Trophoblast cell (in vitro differentiated cells and primary cell): Measurements from ENCODE around the gene TMEM150A.

Experiments used
- DNase-seq, 2 donors: peaks; one replicate each; pipeline ENCODE4 v3.0.0-alpha.2; 2016
- H2AFZ ChIP-seq: 2 replicates; pipeline ENCODE4 v1.6.1; 2013; ENCODE audit warnings: low read length, moderate library complexity, mild to moderate bottlenecking; ENCODE audit not compliant: insufficient read depth, poor library complexity
- H2AK5ac ChIP-seq: 2 replicates; pipeline ENCODE4 v1.6.1; 2013; ENCODE audit warnings: mild to moderate bottlenecking, low read length
- H2BK120ac ChIP-seq: 2 replicates; pipeline ENCODE4 v1.6.1; 2013; ENCODE audit warnings: low read length, mild to moderate bottlenecking, moderate library complexity; ENCODE audit not compliant: insufficient read depth, poor library complexity
- H2BK12ac ChIP-seq: 2 replicates; pipeline ENCODE4 v1.6.1; 2013; ENCODE audit warnings: mild to moderate bottlenecking, low read length, moderate library complexity
- H2BK5ac ChIP-seq: 2 replicates; pipeline ENCODE4 v1.6.1; 2013; ENCODE audit warnings: low read length, low read depth, moderate library complexity, mild to moderate bottlenecking; ENCODE audit not compliant: poor library complexity
- H3K14ac ChIP-seq: 2 replicates; pipeline ENCODE4 v1.6.1; 2013; ENCODE audit warnings: mild to moderate bottlenecking, low read length
- H3K18ac ChIP-seq: 2 replicates; pipeline ENCODE4 v1.6.1; 2013; ENCODE audit warnings: mild to moderate bottlenecking, low read length
- H3K23ac ChIP-seq: 2 replicates; pipeline ENCODE4 v1.6.1; 2013; ENCODE audit warnings: low read length
- H3K27ac ChIP-seq: 2 replicates; pipeline ENCODE4 v1.5.1; 2013; ENCODE audit warnings: low read depth, mild to moderate bottlenecking, inconsistent platforms, low read length, moderate library complexity
- H3K27me3 ChIP-seq: 2 replicates; pipeline ENCODE4 v1.6.1; 2013; ENCODE audit warnings: inconsistent platforms, mild to moderate bottlenecking, low read length, moderate library complexity; ENCODE audit not compliant: insufficient read depth
- H3K36me3 ChIP-seq, 2 experiments: 1 replicate in 1 of 2; 2 replicates in 1 of 2; pipeline ENCODE4 v1.6.1; 2013; ENCODE audit warnings: low read length in 2 of 2, mild to moderate bottlenecking in 2 of 2, moderate library complexity in 1 of 2; ENCODE audit not compliant: insufficient read depth in 2 of 2, control insufficient read depth in 1 of 2
- H3K4ac ChIP-seq: 2 replicates; pipeline ENCODE4 v1.6.1; 2013; ENCODE audit warnings: low read depth, mild to moderate bottlenecking, low read length, moderate library complexity
- H3K4me1 ChIP-seq, 2 experiments: 1 replicate in 1 of 2; 2 replicates in 1 of 2; pipeline ENCODE4 v1.6.1; 2013; ENCODE audit warnings: low read length in 2 of 2, mild to moderate bottlenecking in 2 of 2, moderate library complexity in 1 of 2; ENCODE audit not compliant: insufficient read depth in 2 of 2, control insufficient read depth in 1 of 2
- H3K4me2 ChIP-seq: 2 replicates; pipeline ENCODE4 v1.6.1; 2013; ENCODE audit warnings: inconsistent platforms, mild to moderate bottlenecking, low read length, moderate library complexity
- H3K4me3 ChIP-seq: 2 replicates; pipeline ENCODE4 v1.5.1; 2013; ENCODE audit warnings: mild to moderate bottlenecking, low read depth, low read length, inconsistent platforms
- H3K79me1 ChIP-seq: one replicate; pipeline ENCODE4 v1.6.1; 2013; ENCODE audit warnings: low read length
- H3K79me2 ChIP-seq: 2 replicates; pipeline ENCODE4 v1.6.1; 2013; ENCODE audit warnings: low read length, mild to moderate bottlenecking; ENCODE audit not compliant: control insufficient read depth, insufficient read depth, poor library complexity
- H3K9ac ChIP-seq: 2 replicates; pipeline ENCODE4 v1.6.1; 2013; ENCODE audit warnings: mild to moderate bottlenecking, low read length
- H3K9me3 ChIP-seq: 2 replicates; pipeline ENCODE4 v1.6.1; 2013; ENCODE audit warnings: low read depth, mild to moderate bottlenecking, control low read depth, inconsistent platforms, low read length; ENCODE audit not compliant: insufficient read depth
- H4K12ac ChIP-seq: 2 replicates; pipeline ENCODE4 v1.6.1; 2013; ENCODE audit warnings: low read depth, mild to moderate bottlenecking, low read length, moderate library complexity
- H4K8ac ChIP-seq: 2 replicates; pipeline ENCODE4 v1.6.1; 2013; ENCODE audit warnings: low read depth, mild to moderate bottlenecking, low read length, moderate library complexity
- H4K91ac ChIP-seq: one replicate; pipeline ENCODE4 v1.6.1; 2013; ENCODE audit warnings: low read depth, mild to moderate bottlenecking, low read length, moderate library complexity
- WGBS: extraction: QIAGEN DNeasy Blood & Tissue Kit; methylation state at CpG from one replicate; pipeline ENCODE4 v1.1.7; 2013; ENCODE audit warnings: missing lambda C conversion rate; ENCODE audit not compliant: insufficient read length, insufficient coverage; ENCODE audit errors: extremely low coverage; 5-methylcytosine and 5-hydroxymethylcytosine counted together

TMEM150A gene

DNA sequence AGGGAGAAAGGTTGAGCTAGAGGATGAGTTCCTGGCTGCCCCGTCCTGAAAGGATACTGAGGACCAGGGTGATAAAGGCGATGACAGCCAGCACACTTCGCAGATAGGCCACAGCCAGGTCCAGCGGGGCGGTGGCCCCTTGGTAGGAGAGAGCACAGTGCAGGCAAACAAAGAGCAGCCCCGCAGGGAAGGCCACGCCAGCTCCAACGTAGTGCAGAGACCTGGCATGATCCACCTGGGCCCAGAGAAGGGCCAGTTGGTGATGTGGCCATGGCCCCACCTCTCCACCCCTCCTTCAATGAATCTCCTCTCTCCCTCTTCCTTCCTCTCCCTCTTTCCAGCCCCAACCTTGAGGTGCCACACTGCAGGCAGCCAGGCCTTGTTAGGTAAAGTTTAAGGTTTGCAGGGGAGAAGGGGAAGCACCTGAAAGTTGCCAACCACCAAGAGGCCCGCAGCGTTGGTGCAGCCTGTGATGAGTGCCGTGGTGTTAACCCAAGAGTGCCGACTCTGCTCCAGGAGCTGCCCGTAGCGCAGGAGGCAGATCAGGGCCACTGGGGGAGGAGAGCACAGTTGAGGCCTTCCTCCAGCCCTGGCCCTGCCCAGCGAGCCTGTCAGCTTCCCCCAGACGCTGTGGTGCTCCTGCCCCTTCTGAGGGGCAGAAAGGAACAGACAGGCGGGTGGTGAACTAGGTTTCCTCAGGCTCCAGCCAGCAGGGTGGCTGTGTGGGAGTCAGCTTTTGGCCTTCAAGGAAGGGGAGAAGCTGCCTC is 2.8 kb downstream of the TMEM150A start:
- no peak overlapping the region for H2AFZ ChIP-seq
- H3K36me3 ChIP-seq, result peaks cover 28 to 32% of the 10 kb centered on the region in 2 experiments
- H3K14ac ChIP-seq, result no peak overlapping the region
- H3K18ac ChIP-seq, result no peak overlapping the region
- no peak overlapping the region for H3K23ac ChIP-seq
- peaks cover 11% of the 10 kb centered on the region for H3K79me2 ChIP-seq
- H3K4me3 ChIP-seq, result no peak overlapping the region
- no peak overlapping the region for H3K27ac ChIP-seq
- H3K4ac ChIP-seq, result no peak overlapping the region
- H3K79me1 ChIP-seq, result peaks cover 15% of the 10 kb centered on the region
- H2AK5ac ChIP-seq, result no peak overlapping the region
- H2BK120ac ChIP-seq, result no peak overlapping the region
- no peak overlapping the region for H2BK5ac ChIP-seq
- H4K8ac ChIP-seq, result no peak overlapping the region
- no peak overlapping the region for H3K9ac ChIP-seq
- no CpG with 5 or more reads among the region's 17 CpGs for WGBS
- no peak overlapping the region for H4K12ac ChIP-seq
- no peak overlapping the region for H2BK12ac ChIP-seq
- DNase-seq, result no peak
- H4K91ac ChIP-seq, result no peak overlapping the region
- H3K27me3 ChIP-seq, result no peaks in the 10 kb centered on the region
- H3K4me1 ChIP-seq, result peaks cover 7 to 25% of the 10 kb centered on the region in 2 experiments
- peaks cover 3% of the 10 kb centered on the region for H3K9me3 ChIP-seq
- no peak overlapping the region for H3K4me2 ChIP-seq

DNA sequence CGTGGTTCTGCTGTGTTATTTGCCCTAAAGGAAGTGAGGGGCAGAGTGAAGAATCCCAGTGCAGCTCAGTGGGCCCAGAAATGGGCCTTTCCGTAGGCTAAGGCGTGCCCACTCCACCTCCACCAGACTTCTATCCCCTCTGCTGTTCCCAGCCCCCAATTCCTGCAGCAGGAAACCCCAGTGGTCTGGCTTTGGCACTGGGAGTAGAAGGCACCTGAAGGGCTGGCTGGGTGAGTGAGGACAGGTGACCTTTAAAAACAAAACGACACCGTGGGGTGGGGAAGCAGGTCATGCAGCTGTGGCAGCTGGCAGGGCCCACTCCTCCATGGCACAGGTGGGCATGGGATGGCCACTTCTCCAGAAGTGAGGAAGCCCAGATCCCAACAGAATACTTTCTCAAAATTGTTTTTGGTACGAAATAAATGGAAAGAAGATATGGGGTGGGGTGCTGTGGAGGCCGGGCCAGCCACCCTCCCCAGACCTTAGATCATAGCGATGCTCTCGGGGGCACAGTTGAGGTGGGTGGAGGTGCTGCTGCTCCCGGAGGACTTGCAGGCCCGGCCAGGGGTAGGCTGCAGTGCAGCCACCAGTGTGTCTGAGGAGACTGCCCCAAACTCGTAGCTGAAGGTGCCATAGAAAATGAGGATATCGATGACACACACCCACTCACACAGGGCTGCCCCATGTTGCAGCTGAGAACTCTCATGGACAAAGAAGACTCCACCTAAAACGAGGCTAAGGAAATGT is 3.7 kb downstream of the TMEM150A start:
- Histone ChIP-seq H3K4me3 (no peak overlapping the region), H3K18ac (no peak overlapping the region), H3K14ac (no peak overlapping the region), H3K23ac (no peak overlapping the region), H3K79me2 (peaks cover 11% of the 10 kb centered on the region), H3K9ac (no peak overlapping the region), H3K27ac (no peak overlapping the region), H2AFZ (no peak overlapping the region), H3K4me2 (no peak overlapping the region), H3K4ac (no peak overlapping the region), H2BK12ac (no peak overlapping the region), H3K36me3 (peaks cover 28 to 32% of the 10 kb centered on the region in 2 experiments), H3K79me1 (peaks cover 15% of the 10 kb centered on the region), H4K12ac (no peak overlapping the region), H3K27me3 (no peaks in the 10 kb centered on the region), H2AK5ac (no peak overlapping the region), H4K91ac (no peak overlapping the region), H3K9me3 (peaks cover 3% of the 10 kb centered on the region), H2BK120ac (no peak overlapping the region), H4K8ac (no peak overlapping the region), H3K4me1 (peaks cover 7 to 20% of the 10 kb centered on the region in 2 experiments), H2BK5ac (no peak overlapping the region)
- no CpG with 5 or more reads among the region's 14 CpGs for WGBS
- DNase-seq, result no peak

DNA sequence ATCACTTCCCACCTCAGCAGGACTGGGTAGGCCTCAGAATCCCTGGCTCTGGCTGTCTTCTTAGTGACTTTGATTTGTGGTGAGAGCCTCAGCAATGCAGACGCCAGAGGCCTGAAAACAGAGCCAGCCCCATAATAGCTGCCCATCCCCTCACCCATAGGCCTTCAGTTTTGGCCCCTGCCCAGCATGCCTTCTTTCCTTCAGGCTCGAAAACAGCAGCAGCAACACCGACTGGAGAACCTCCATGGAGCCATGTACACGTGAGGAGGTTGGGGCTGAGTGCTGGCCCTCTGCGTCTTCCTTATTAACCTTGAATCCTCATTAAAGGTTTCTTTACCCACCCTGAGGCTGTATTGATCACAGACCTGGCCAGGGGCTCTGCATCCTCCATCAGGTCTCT is 5.3 kb downstream of the TMEM150A start:
- Histone ChIP-seq H2BK120ac (no peak overlapping the region), H2AFZ (no peak overlapping the region), H3K18ac (no peak overlapping the region), H3K9me3 (peaks cover 2% of the 10 kb centered on the region), H3K4me2 (no peak overlapping the region), H3K14ac (no peak overlapping the region), H3K23ac (no peak overlapping the region), H3K4ac (peak overlapping the region; percentile 15), H3K79me1 (peaks cover 11% of the 10 kb centered on the region), H3K4me3 (no peak overlapping the region), H2BK12ac (no peak overlapping the region), H4K91ac (no peak overlapping the region), H3K27ac (no peak overlapping the region), H3K4me1 (peaks cover 7 to 19% of the 10 kb centered on the region in 2 experiments), H3K79me2 (peaks cover 8% of the 10 kb centered on the region), H3K36me3 (peaks cover 28 to 32% of the 10 kb centered on the region in 2 experiments), H4K12ac (no peak overlapping the region), H2AK5ac (no peak overlapping the region), H2BK5ac (no peak overlapping the region), H3K9ac (no peak overlapping the region), H4K8ac (no peak overlapping the region), H3K27me3 (no peaks in the 10 kb centered on the region)
- no CpG with 5 or more reads among the region's 5 CpGs for WGBS
- DNase-seq, result no peak

DNA sequence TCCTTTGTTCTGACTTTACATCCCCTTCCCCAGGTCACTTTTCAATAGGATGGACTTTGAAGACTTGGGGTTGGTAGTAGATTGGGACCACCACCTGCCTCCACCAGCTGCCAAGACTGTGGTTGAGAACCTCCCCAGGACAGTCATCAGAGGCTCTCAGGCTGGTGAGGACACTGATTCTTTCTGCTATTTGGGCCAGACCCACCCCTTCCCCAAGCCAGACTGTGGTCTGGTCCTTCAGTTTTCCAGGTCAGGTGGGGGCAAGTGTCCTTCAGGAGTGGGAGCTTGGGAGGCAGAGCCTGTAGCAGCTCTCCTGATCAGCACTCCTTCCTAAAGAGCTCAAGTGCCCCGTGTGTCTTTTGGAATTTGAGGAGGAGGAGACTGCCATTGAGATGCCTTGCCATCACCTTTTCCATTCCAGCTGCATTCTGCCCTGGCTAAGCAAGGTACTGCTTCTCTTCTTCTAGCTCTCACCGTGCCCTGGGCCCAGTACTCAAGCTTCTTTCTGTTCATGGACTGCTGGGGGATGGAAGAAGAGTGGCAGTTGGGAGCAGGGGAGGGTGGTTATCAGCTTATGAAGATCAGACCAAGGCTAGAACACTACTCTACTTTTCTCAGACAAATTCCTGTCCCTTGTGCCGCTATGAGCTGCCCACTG is 5.9 kb downstream of the TMEM150A start:
- Histone ChIP-seq H3K23ac (no peak overlapping the region), H4K8ac (no peak overlapping the region), H4K91ac (no peak overlapping the region), H3K9me3 (peaks cover 2% of the 10 kb centered on the region), H3K79me1 (peaks cover 7% of the 10 kb centered on the region), H2AK5ac (no peak overlapping the region), H2AFZ (no peak overlapping the region), H4K12ac (no peak overlapping the region), H3K4me2 (peak overlapping the region; percentile 81), H3K18ac (no peak overlapping the region), H3K79me2 (peaks cover 5% of the 10 kb centered on the region), H3K9ac (no peak overlapping the region), H3K4me3 (no peak overlapping the region), H3K36me3 (peaks cover 28 to 32% of the 10 kb centered on the region in 2 experiments), H3K27ac (no peak overlapping the region), H3K14ac (no peak overlapping the region), H2BK5ac (no peak overlapping the region), H2BK12ac (no peak overlapping the region), H2BK120ac (no peak overlapping the region), H3K4ac (peak overlapping the region; percentile 22), H3K27me3 (no peaks in the 10 kb centered on the region), H3K4me1 (peaks cover 5 to 14% of the 10 kb centered on the region in 2 experiments)
- WGBS, result no CpG with 5 or more reads among the region's 3 CpGs
- no peak for DNase-seq
